HG03432 (cell line): ENCODE measurements around the gene LCE6A.

ENCODE experiments used
- ATAC-seq: cut with Tn5 transposase; IDR thresholded peaks from one replicate; pipeline ENCODE4 v1.9.1; 2021; ENCODE audit warnings: mild to moderate bottlenecking, moderate library complexity; ENCODE audit not compliant: unreplicated experiment

The LCE6A gene

GRCh38 chr1:152873495-152873894, 30.8 kb downstream of the LCE6A start:
- no peak for ATAC-seq

GRCh38 chr1:152876827-152877226, 34.2 kb downstream of the LCE6A start:
- ATAC-seq = no peak

- no peak for ATAC-seq
These were observed 35.4 kb downstream of the LCE6A start, which contains the start of gene SMCP for GRCh38 chr1:152878042-152878441. Gene SMCP, plus strand, starts transcription at chr1:152878322. Its CDS starts 6,101 bp downstream, at chr1:152884423.

GRCh38 chr1:152879559-152880198, 37.0 kb downstream of the LCE6A start:
- no peak for ATAC-seq

- no peak for ATAC-seq
These were observed 37.7 kb downstream of the LCE6A start for GRCh38 chr1:152880316-152880715.

GRCh38 chr1:152880907-152881306, 38.3 kb downstream of the LCE6A start:
- peak; percentile 56 for ATAC-seq

- no peak for ATAC-seq
These were observed 41.4 kb downstream of the LCE6A start for GRCh38 chr1:152884085-152884484.

- no peak for ATAC-seq
These were observed 41.9 kb downstream of the LCE6A start for GRCh38 chr1:152884506-152884905.

- no peak for ATAC-seq
These were observed 42.4 kb downstream of the LCE6A start for GRCh38 chr1:152884966-152885624.

- ATAC-seq = no peak
These were observed 43.4 kb downstream of the LCE6A start for GRCh38 chr1:152886085-152886484.

GRCh38 chr1:152886758-152887409, 44.2 kb downstream of the LCE6A start:
- ATAC-seq = no peak

GRCh38 chr1:152888126-152888525, 45.5 kb downstream of the LCE6A start:
- ATAC-seq = no peak
